H1 (cell line): Measurements from ENCODE around the gene VSX1. TPM values are rescaled to one million over a fixed set of nuclear protein-coding genes. Genes with fewer than 3 reads are reported as not detected.

Experiments
- CTCF ChIA-PET: fragments of 300-600 bp; sonication (Branson Sonifier 250); formaldehyde crosslinking; loops from one replicate; lab custom pipeline; 2021; ENCODE audit not compliant: partially characterized antibody; lab: Charles Lee
- POLR2A ChIA-PET: fragments of 300-600 bp; sonication (Branson Sonifier 250); formaldehyde crosslinking; loops from one replicate; lab custom pipeline; 2021; ENCODE audit warnings: inconsistent platforms; ENCODE audit not compliant: partially characterized antibody; lab: Charles Lee
- DNase-seq, 2 experiments: peaks; one replicate each; pipeline versions ENCODE4 v3.0.0 to v3.0.0-alpha.2; 2010 to 2022; ENCODE audit warnings: low spot score in 2 of 2, low read depth in 1 of 2, mixed read lengths in 1 of 2
- FAIRE-seq: peaks from 2 replicates; lab custom pipeline; 2011; peaks lifted over from hg19 to GRCh38; lab: Jason Lieb, UNC
- H2AFZ ChIP-seq: 2 replicates; pipeline ENCODE4 v1.8.1; 2012; ENCODE audit warnings: low read length, inconsistent platforms
- H2AK5ac ChIP-seq: 2 replicates; pipeline ENCODE4 v1.6.1; 2013; ENCODE audit warnings: low read depth, low read length
- H2BK120ac ChIP-seq: replicated peaks from 2 replicates; pipeline ENCODE3; 2013; ENCODE audit warnings: low read depth, low read length, inconsistent platforms
- H2BK12ac ChIP-seq: 2 replicates; pipeline ENCODE4 v1.6.1; 2013; ENCODE audit warnings: low read depth, low read length
- H2BK15ac ChIP-seq: 2 replicates; pipeline ENCODE4 v1.6.1; 2013; ENCODE audit warnings: low read length
- H2BK20ac ChIP-seq: 2 replicates; pipeline ENCODE4 v1.6.1; 2013; ENCODE audit warnings: low read length
- H2BK5ac ChIP-seq: 2 replicates; pipeline ENCODE4 v1.6.1; 2013; ENCODE audit warnings: low read depth, low read length
- H3K14ac ChIP-seq: 2 replicates; pipeline ENCODE4 v1.6.1; 2013; ENCODE audit warnings: inconsistent platforms; ENCODE audit not compliant: insufficient read length
- H3K18ac ChIP-seq: 2 replicates; pipeline ENCODE4 v1.6.1; 2013; ENCODE audit warnings: low read length; ENCODE audit errors: extremely low read depth
- H3K23ac ChIP-seq: 2 replicates; pipeline ENCODE4 v1.6.1; 2013; ENCODE audit warnings: inconsistent platforms; ENCODE audit not compliant: insufficient read length
- H3K23me2 ChIP-seq: 2 replicates; pipeline ENCODE4 v1.6.1; 2013; ENCODE audit warnings: low read depth, low read length
- H3K27ac ChIP-seq: 2 replicates; pipeline ENCODE4 v1.6.1; 2011; ENCODE audit warnings: low read depth, low read length, inconsistent platforms
- H3K27me3 ChIP-seq, 4 experiments: replicated peaks in 1 of 4; 1 replicate in 1 of 4; 2 replicates in 3 of 4; pipeline versions ENCODE4 v1.6.1 to v1.8.1; 2011 to 2013; ENCODE audit warnings: low read length in 3 of 4, mild to moderate bottlenecking in 3 of 4, inconsistent platforms in 2 of 4, mixed read lengths in 2 of 4, moderate library complexity in 1 of 4; ENCODE audit not compliant: control insufficient read depth in 3 of 4, insufficient read depth in 3 of 4; ENCODE audit errors: extremely low read depth in 1 of 4
- H3K36me3 ChIP-seq, 4 experiments: 2 replicates each; pipeline versions ENCODE4 v1.6.1 to v1.8.1; 2011 to 2013; ENCODE audit warnings: mild to moderate bottlenecking in 4 of 4, low read length in 3 of 4, moderate library complexity in 2 of 4, control low read depth in 1 of 4, inconsistent platforms in 1 of 4; ENCODE audit not compliant: insufficient read depth in 4 of 4, control insufficient read depth in 2 of 4
- H3K4ac ChIP-seq: replicated peaks from 2 replicates; pipeline ENCODE3; 2013; ENCODE audit warnings: low read length, low read depth, mixed read lengths, inconsistent platforms; ENCODE audit not compliant: insufficient read length
- H3K4me1 ChIP-seq, 4 experiments: replicated peaks in 1 of 4; 1 replicate in 1 of 4; 2 replicates in 3 of 4; pipeline versions ENCODE4 v1.6.1 to v1.8.1; 2011 to 2013; ENCODE audit warnings: low read length in 3 of 4, inconsistent platforms in 2 of 4, mixed read lengths in 1 of 4; ENCODE audit not compliant: insufficient read depth in 4 of 4, control insufficient read depth in 3 of 4
- H3K4me2 ChIP-seq, 2 experiments: 2 replicates each; pipeline versions ENCODE4 v1.6.1 to v1.8.1; 2011 to 2013; ENCODE audit warnings: low read depth in 2 of 2, low read length in 2 of 2, control low read depth in 1 of 2, inconsistent platforms in 1 of 2, mild to moderate bottlenecking in 1 of 2; ENCODE audit not compliant: insufficient read depth in 1 of 2
- H3K4me3 ChIP-seq, 4 experiments: fragments of 200-600, 300-600 bp in 1 of 4; sonication (generic), shearing (Covaris generic), sonication (Bioruptor Twin) in 1 of 4; 2 replicates each; pipeline versions ENCODE4 v1.5.1 to v1.8.1; 2011 to 2016; ENCODE audit warnings: low read length in 4 of 4, low read depth in 3 of 4, control low read depth in 2 of 4, inconsistent platforms in 2 of 4, mild to moderate bottlenecking in 2 of 4, mixed read lengths in 1 of 4, moderate library complexity in 1 of 4; ENCODE audit not compliant: insufficient read depth in 2 of 4; ENCODE audit errors: extremely low read depth in 1 of 4
- H3K56ac ChIP-seq: replicated peaks from 2 replicates; pipeline ENCODE3; 2013; ENCODE audit warnings: low read depth, mild to moderate bottlenecking, mixed read lengths, low read length, inconsistent platforms; ENCODE audit not compliant: insufficient read length
- H3K79me1 ChIP-seq: 2 replicates; pipeline ENCODE4 v1.6.1; 2013; ENCODE audit warnings: low read depth, low read length, control low read depth
- H3K79me2 ChIP-seq, 2 experiments: 2 replicates each; pipeline versions ENCODE4 v1.6.1 to v1.8.1; 2012 to 2013; ENCODE audit warnings: low read length in 2 of 2, mild to moderate bottlenecking in 2 of 2, inconsistent platforms in 1 of 2; ENCODE audit not compliant: insufficient read depth in 2 of 2, control insufficient read depth in 1 of 2
- H3K9ac ChIP-seq, 4 experiments: replicated peaks in 1 of 4; 1 replicate in 1 of 4; 2 replicates in 3 of 4; pipeline versions ENCODE4 v1.6.1 to v1.8.1; 2011 to 2013; ENCODE audit warnings: low read depth in 3 of 4, low read length in 3 of 4, control low read depth in 2 of 4, mild to moderate bottlenecking in 2 of 4, moderate library complexity in 2 of 4, inconsistent platforms in 1 of 4; ENCODE audit errors: extremely low read depth in 1 of 4
- H3K9me3 ChIP-seq, 2 experiments: 2 replicates each; pipeline versions ENCODE4 v1.6.1 to v1.8.1; 2012 to 2013; ENCODE audit warnings: mild to moderate bottlenecking in 2 of 2, moderate library complexity in 2 of 2, control low read depth in 1 of 2, inconsistent platforms in 1 of 2, low read depth in 1 of 2, low read length in 1 of 2, mixed read lengths in 1 of 2; ENCODE audit not compliant: insufficient read depth in 2 of 2
- H4K20me1 ChIP-seq, 2 experiments: replicated peaks in 1 of 2; 2 replicates each; pipeline versions ENCODE3 to v1.8.1; 2011 to 2013; ENCODE audit warnings: inconsistent platforms in 2 of 2, low read length in 2 of 2, mild to moderate bottlenecking in 1 of 2; ENCODE audit not compliant: insufficient read depth in 2 of 2, control insufficient read depth in 1 of 2
- H4K5ac ChIP-seq: 2 replicates; pipeline ENCODE4 v1.6.1; 2013; ENCODE audit warnings: low read length, low read depth, mixed read lengths, inconsistent platforms; ENCODE audit not compliant: insufficient read length
- H4K8ac ChIP-seq: 2 replicates; pipeline ENCODE4 v1.8.0; 2013; ENCODE audit warnings: mild to moderate bottlenecking, moderate library complexity, low read length, inconsistent platforms; ENCODE audit not compliant: insufficient read depth; ENCODE audit errors: extremely low read depth
- H4K91ac ChIP-seq: replicated peaks from 2 replicates; pipeline ENCODE3; 2013; ENCODE audit warnings: low read length, mixed read lengths, inconsistent platforms; ENCODE audit not compliant: insufficient read length
- CREB1 ChIP-seq: IDR thresholded peaks from 2 replicates; pipeline ENCODE4 v1.6.1; 2012; ENCODE audit warnings: inconsistent platforms
- EZH2 ChIP-seq: fragments of 200-600 bp; sonication (generic); IDR thresholded peaks from 2 replicates; pipeline ENCODE4 v1.7.1; 2012; ENCODE audit warnings: low read depth, mild to moderate bottlenecking, moderate library complexity, low read length, inconsistent platforms; ENCODE audit not compliant: severe bottlenecking
- POLR2A ChIP-seq, 2 experiments: IDR thresholded peaks; 1 replicate in 1 of 2; 2 replicates in 1 of 2; pipeline ENCODE4 v1.6.1; 2011; ENCODE audit warnings: low read depth in 2 of 2, low read length in 2 of 2, mild to moderate bottlenecking in 2 of 2; ENCODE audit errors: control extremely low read depth in 1 of 2
- RBBP5 ChIP-seq: IDR thresholded peaks from 2 replicates; pipeline ENCODE4 v1.7.1; 2012; ENCODE audit warnings: low read depth, mild to moderate bottlenecking, inconsistent platforms, low read length, moderate library complexity, borderline replicate concordance
- SIN3A ChIP-seq, 2 experiments: IDR thresholded peaks in 1 of 2; conservative IDR thresholded peaks in 1 of 2; 2 replicates each; pipeline ENCODE4 v1.6.1; 2011 to 2012; ENCODE audit warnings: low read length in 2 of 2, improper control_type of control experiment in 1 of 2, low read depth in 1 of 2, mild to moderate bottlenecking in 1 of 2
- polyA plus RNA-seq, 7 experiments: library from polyadenylated mRNA; depleted of rRNA in 3 of 7; stranded (reverse) in 5 of 7; unstranded in 2 of 7; fragments of >200 nt in 5 of 7; fragments of 200-250 nt in 2 of 7; gene quantifications; 1 replicate in 5 of 7; 2 replicates in 1 of 7; 4 replicates in 1 of 7; pipeline versions ENCODE4 v1.2.1 to v1.2.3, GENCODE V29; 2011 to 2013; ENCODE audit warnings: missing spikeins in 2 of 7, mixed read lengths in 2 of 7
- total RNA-seq: library from RNA; stranded (reverse); fragmentation: NEBNext Ultra II Directional; extraction: Animal tissue kit (Norgen Biotek cat#: 25700); gene quantifications from 2 replicates; pipeline ENCODE4 v1.2.1, GENCODE V29; 2021

The VSX1 gene
- total and polyA plus RNA-seq, 2 of the 8 experiments (the other 6 are each of a cell fraction or from before 2014, with no cell fraction given): 0.14 TPM; not detected in 1

DNA sequence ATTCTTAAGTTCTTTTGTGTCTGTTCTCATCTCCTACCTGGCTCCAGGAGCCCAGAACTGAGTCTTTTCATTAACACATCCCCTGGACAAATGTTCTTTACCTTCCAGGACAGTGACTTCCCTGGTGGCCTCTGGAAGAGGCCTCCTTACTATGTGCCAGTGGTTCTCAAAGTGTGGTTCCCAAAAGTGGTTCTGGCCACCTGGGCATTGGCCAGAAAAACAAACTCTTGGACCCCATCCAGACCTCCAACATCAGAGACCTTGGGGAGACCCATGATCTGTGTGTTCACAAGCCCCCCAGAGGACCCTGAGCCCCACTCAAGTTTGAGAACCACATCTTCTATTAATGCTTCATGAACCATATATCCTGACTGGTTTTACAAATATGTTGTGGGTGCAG lies 7.2 kb upstream of the VSX1 start:
- no peak overlapping the region for H3K14ac ChIP-seq
- H3K4me2 ChIP-seq: no peak overlapping the region
- H4K91ac ChIP-seq: no peak overlapping the region
- CTCF ChIA-PET: no interaction called here
- peaks cover under 1 to 3% of the 10 kb centered on the region in 2 experiments for H4K20me1 ChIP-seq
- no peaks in the 10 kb centered on the region for H3K36me3 ChIP-seq
- H3K79me1 ChIP-seq: no peaks in the 10 kb centered on the region
- FAIRE-seq (no peak), DNase-seq (no peak)
- peaks cover 0 to 5% (median 2%) of the 10 kb centered on the region in 4 experiments; a peak in 5 of 7 replicates for H3K4me1 ChIP-seq
- H2BK20ac ChIP-seq: no peak overlapping the region
- no peak overlapping the region for H3K18ac ChIP-seq
- no peak for TF ChIP-seq POLR2A (IDR thresholded peaks at IDR 0.05; ENCODE audit: control extremely low read depth in 1 of 2, low read depth in 2 of 2, low read length in 2 of 2)
- no peak for TF ChIP-seq EZH2
- TF ChIP-seq CREB1: no peak
- TF ChIP-seq SIN3A (conservative IDR thresholded peaks at IDR 0.05 in 1 of 2, IDR thresholded peaks at IDR 0.05 in 1 of 2; ENCODE audit: low read depth in 1 of 2, low read length in 2 of 2): no peak
- no peak for TF ChIP-seq RBBP5
- H2BK12ac ChIP-seq: no peak overlapping the region
- no peak overlapping the region for H4K5ac ChIP-seq
- POLR2A ChIA-PET: no interaction called here
- no peak overlapping the region for H3K4me3 ChIP-seq
- H3K27me3 ChIP-seq: peaks cover 23 to 43% (median 33%) of the 10 kb centered on the region in 4 experiments
- no peak overlapping the region for H2AK5ac ChIP-seq
- H3K27ac ChIP-seq: no peak overlapping the region
- H3K9me3 ChIP-seq: no peaks in the 10 kb centered on the region
- no peak overlapping the region for H3K9ac ChIP-seq
- H3K23ac ChIP-seq: no peak overlapping the region
- no peak overlapping the region for H2BK5ac ChIP-seq
- H3K4ac ChIP-seq: no peak overlapping the region
- no peak overlapping the region for H3K56ac ChIP-seq
- H2AFZ ChIP-seq: no peak overlapping the region
- H4K8ac ChIP-seq: no peak overlapping the region
- no peak overlapping the region for H2BK120ac ChIP-seq
- H3K79me2 ChIP-seq: no peaks in the 10 kb centered on the region
- peaks cover 2% of the 10 kb centered on the region; the same call in 1 of the 2 replicates for H3K23me2 ChIP-seq
- no peak overlapping the region for H2BK15ac ChIP-seq
